Amniotic epithelial cell (primary cell): ENCODE measurements around the gene ILF3.

Experiments used
- DNase-seq: peaks from one replicate; pipeline ENCODE4 v3.0.0-alpha.2; 2010; ENCODE audit warnings: low read depth

Gene ILF3

GRCh38 chr19:10730932-10731331 lies 76.8 kb downstream of the ILF3 start:
- DNase-seq, result no peak

- peak; percentile 29 for DNase-seq
Measured at GRCh38 chr19:10735741-10736140, 81.6 kb downstream of the ILF3 start.

GRCh38 chr19:10736189-10736588 lies 82.0 kb downstream of the ILF3 start:
- no peak for DNase-seq

- DNase-seq, result no peak
Measured at GRCh38 chr19:10736916-10737551, 82.9 kb downstream of the ILF3 start.

GRCh38 chr19:10737722-10738121 lies 83.6 kb downstream of the ILF3 start:
- DNase-seq, result no peak

- no peak for DNase-seq
Measured at GRCh38 chr19:10740798-10741197, 86.7 kb downstream of the ILF3 start.
